ENCODE measurements around the gene ENKUR.

ENKUR gene

GRCh38 chr10:24995072-24995471 is 20.9 kb downstream of the ENKUR start:
- H3K27me3 Mint-ChIP-seq, result peaks cover 12% of the 10 kb centered on the region
- H3K4me1 Mint-ChIP-seq (ENCODE audit: low read depth), result no peaks in the 10 kb centered on the region
- H3K36me3 Mint-ChIP-seq (ENCODE audit: low read depth), result no peaks in the 10 kb centered on the region
- H3K27ac Mint-ChIP-seq, result no peak overlapping the region
- H3K9me3 Mint-ChIP-seq, result no peaks in the 10 kb centered on the region
- no peak overlapping the region for H3K4me3 Mint-ChIP-seq

GRCh38 chr10:24993237-24993958 is 22.6 kb downstream of the ENKUR start:
- Mint-ChIP-seq H3K36me3 (ENCODE audit: low read depth) (no peaks in the 10 kb centered on the region), H3K4me1 (ENCODE audit: low read depth) (no peaks in the 10 kb centered on the region), H3K9me3 (no peaks in the 10 kb centered on the region), H3K27me3 (peaks cover 12% of the 10 kb centered on the region), H3K4me3 (no peak overlapping the region), H3K27ac (no peak overlapping the region)

GRCh38 chr10:24992512-24993133 is 23.3 kb downstream of the ENKUR start:
- Mint-ChIP-seq H3K27ac (no peak overlapping the region), H3K36me3 (ENCODE audit: low read depth) (no peaks in the 10 kb centered on the region), H3K4me3 (no peak overlapping the region), H3K9me3 (no peaks in the 10 kb centered on the region), H3K4me1 (ENCODE audit: low read depth) (no peaks in the 10 kb centered on the region), H3K27me3 (peaks cover 12% of the 10 kb centered on the region)

- H3K4me3 Mint-ChIP-seq, result no peak overlapping the region
- no peak overlapping the region for H3K27ac Mint-ChIP-seq
- no peaks in the 10 kb centered on the region for H3K4me1 Mint-ChIP-seq (ENCODE audit: low read depth)
- no peaks in the 10 kb centered on the region for H3K9me3 Mint-ChIP-seq
- peaks cover 12% of the 10 kb centered on the region for H3K27me3 Mint-ChIP-seq
- H3K36me3 Mint-ChIP-seq (ENCODE audit: low read depth), result no peaks in the 10 kb centered on the region
Observed at GRCh38 chr10:24991298-24991697, 24.7 kb downstream of the ENKUR start.

- no peaks in the 10 kb centered on the region for H3K4me1 Mint-ChIP-seq (ENCODE audit: low read depth)
- peaks cover 12% of the 10 kb centered on the region for H3K27me3 Mint-ChIP-seq
- no peak overlapping the region for H3K27ac Mint-ChIP-seq
- H3K9me3 Mint-ChIP-seq, result no peaks in the 10 kb centered on the region
- H3K4me3 Mint-ChIP-seq, result no peak overlapping the region
- no peaks in the 10 kb centered on the region for H3K36me3 Mint-ChIP-seq (ENCODE audit: low read depth)
Observed at GRCh38 chr10:24989867-24990266, 26.1 kb downstream of the ENKUR start.

GRCh38 chr10:24988831-24989640 is 26.9 kb downstream of the ENKUR start:
- H3K36me3 Mint-ChIP-seq (ENCODE audit: low read depth), result no peaks in the 10 kb centered on the region
- peaks cover 12% of the 10 kb centered on the region for H3K27me3 Mint-ChIP-seq
- H3K9me3 Mint-ChIP-seq, result no peaks in the 10 kb centered on the region
- H3K4me3 Mint-ChIP-seq, result no peak overlapping the region
- no peaks in the 10 kb centered on the region for H3K4me1 Mint-ChIP-seq (ENCODE audit: low read depth)
- H3K27ac Mint-ChIP-seq, result no peak overlapping the region

- H3K36me3 Mint-ChIP-seq (ENCODE audit: low read depth), result no peaks in the 10 kb centered on the region
- H3K9me3 Mint-ChIP-seq, result peaks cover 4% of the 10 kb centered on the region
- H3K27me3 Mint-ChIP-seq, result no peaks in the 10 kb centered on the region
- peaks cover 11% of the 10 kb centered on the region for H3K4me1 Mint-ChIP-seq (ENCODE audit: low read depth)
- H3K27ac Mint-ChIP-seq, result no peak overlapping the region
- no peak overlapping the region for H3K4me3 Mint-ChIP-seq
Observed at GRCh38 chr10:24984906-24985305, 31.1 kb downstream of the ENKUR start.

- Mint-ChIP-seq H3K27ac (no peak overlapping the region), H3K4me3 (no peak overlapping the region), H3K27me3 (no peaks in the 10 kb centered on the region), H3K4me1 (ENCODE audit: low read depth) (peaks cover 11% of the 10 kb centered on the region), H3K36me3 (ENCODE audit: low read depth) (no peaks in the 10 kb centered on the region), H3K9me3 (peaks cover 4% of the 10 kb centered on the region)
Observed at GRCh38 chr10:24983946-24984345, 32.0 kb downstream of the ENKUR start.

GRCh38 chr10:24983130-24983529 is 32.8 kb downstream of the ENKUR start:
- Mint-ChIP-seq H3K4me3 (no peak overlapping the region), H3K4me1 (ENCODE audit: low read depth) (peaks cover 11% of the 10 kb centered on the region), H3K27me3 (no peaks in the 10 kb centered on the region), H3K27ac (no peak overlapping the region), H3K36me3 (ENCODE audit: low read depth) (no peaks in the 10 kb centered on the region), H3K9me3 (peaks cover 4% of the 10 kb centered on the region)

GRCh38 chr10:24982319-24983112 is 33.4 kb downstream of the ENKUR start:
- Mint-ChIP-seq H3K9me3 (peaks cover 4% of the 10 kb centered on the region), H3K36me3 (ENCODE audit: low read depth) (no peaks in the 10 kb centered on the region), H3K4me1 (ENCODE audit: low read depth) (peaks cover 11% of the 10 kb centered on the region), H3K27ac (no peak overlapping the region), H3K27me3 (no peaks in the 10 kb centered on the region), H3K4me3 (no peak overlapping the region)

GRCh38 chr10:24981161-24981710 is 34.7 kb downstream of the ENKUR start:
- no peaks in the 10 kb centered on the region for H3K36me3 Mint-ChIP-seq (ENCODE audit: low read depth)
- peaks cover 4% of the 10 kb centered on the region for H3K9me3 Mint-ChIP-seq
- H3K4me3 Mint-ChIP-seq, result no peak overlapping the region
- no peak overlapping the region for H3K27ac Mint-ChIP-seq
- H3K4me1 Mint-ChIP-seq (ENCODE audit: low read depth), result peaks cover 11% of the 10 kb centered on the region
- no peaks in the 10 kb centered on the region for H3K27me3 Mint-ChIP-seq

- Mint-ChIP-seq H3K9me3 (peaks cover 4% of the 10 kb centered on the region), H3K27ac (no peak overlapping the region), H3K27me3 (no peaks in the 10 kb centered on the region), H3K36me3 (ENCODE audit: low read depth) (no peaks in the 10 kb centered on the region), H3K4me3 (no peak overlapping the region), H3K4me1 (ENCODE audit: low read depth) (peaks cover 11% of the 10 kb centered on the region)
Observed at GRCh38 chr10:24979685-24980084, 36.3 kb downstream of the ENKUR start.

GRCh38 chr10:24974976-24975375 is 41.0 kb downstream of the ENKUR start:
- Mint-ChIP-seq H3K27me3 (no peaks in the 10 kb centered on the region), H3K4me1 (ENCODE audit: low read depth) (no peaks in the 10 kb centered on the region), H3K4me3 (no peak overlapping the region), H3K9me3 (peaks cover 1% of the 10 kb centered on the region), H3K36me3 (ENCODE audit: low read depth) (no peaks in the 10 kb centered on the region), H3K27ac (no peak overlapping the region)

GRCh38 chr10:24973163-24973562 is 42.8 kb downstream of the ENKUR start:
- Mint-ChIP-seq H3K4me1 (ENCODE audit: low read depth) (no peaks in the 10 kb centered on the region), H3K9me3 (no peaks in the 10 kb centered on the region), H3K36me3 (ENCODE audit: low read depth) (no peaks in the 10 kb centered on the region), H3K27ac (no peak overlapping the region), H3K4me3 (no peak overlapping the region), H3K27me3 (no peaks in the 10 kb centered on the region)

Measured in stimulated activated naive CD8-positive, alpha-beta T cell treated with anti-CD3 and anti-CD28 coated beads, Interleukin-15, Interleukin-2, amounts not matched to agents 100 ng/mL and 50 ng/mL, for 24 hours (primary cell).